HCT116 (cell line): Measurements from ENCODE around the gene RAB36. TPM values are rescaled to one million over a fixed set of nuclear protein-coding genes. Genes with fewer than 3 reads are reported as not detected.

Experiments
- ATAC-seq: fragments of 200-7000 bp; cut with Tn5 transposase; 2 replicates; pipeline ENCODE4 v1.9.1; 2020; ENCODE audit warnings: mild to moderate bottlenecking, moderate library complexity
- BruUV-seq: library from RNA; stranded (reverse); fragments of 400-500 nt; replicated peaks from 2 replicates; lab custom pipeline; 2021; lab: Mats Ljungman, UMichigan
- CTCF ChIA-PET: fragments of 300-600 bp; sonication (Branson Sonifier 250); formaldehyde crosslinking; loops from one replicate; lab custom pipeline; 2021; ENCODE audit warnings: antibody characterized with exemption; lab: Charles Lee
- POLR2A ChIA-PET: fragments of 300-600, 350-600 bp; sonication (Branson Sonifier 250); formaldehyde crosslinking; loops from one replicate; lab custom pipeline; 2021; ENCODE audit warnings: antibody characterized with exemption; lab: Charles Lee
- RAD21 ChIA-PET, 2 experiments: fragments of 300-600 bp; sonication (Branson Sonifier 250); formaldehyde crosslinking; loops; one replicate each; lab custom pipeline; 2023; ENCODE audit warnings: low total read pairs in 2 of 2; ENCODE audit not compliant: uncharacterized antibody in 2 of 2, unreplicated experiment in 2 of 2, low non-redundant PET in 1 of 2; lab: Charles Lee
- DNase-seq: peaks from one replicate; pipeline ENCODE4 v3.0.0-alpha.2; 2010; ENCODE audit warnings: low read depth, low spot score
- H2AFZ ChIP-seq: fragments of 200-600 bp; shearing (Covaris generic), sonication (generic); 2 replicates; pipeline ENCODE4 v1.6.1; 2017; ENCODE audit warnings: low read depth, mixed run types, mixed read lengths, antibody characterized with exemption, low read length; ENCODE audit not compliant: poor library complexity, severe bottlenecking
- H3K27ac ChIP-seq: 2 replicates; pipeline ENCODE4 v1.5.1; 2012; ENCODE audit warnings: low read depth, low read length
- H3K27me3 ChIP-seq: fragments of 200-600 bp; sonication (generic); 2 replicates; pipeline ENCODE4 v1.6.1; 2016; ENCODE audit warnings: mixed run types, low read length, mixed read lengths; ENCODE audit not compliant: insufficient read depth
- H3K36me3 ChIP-seq, 2 experiments: fragments of 200-500 bp in 1 of 2; fragments of 200-600 bp in 1 of 2; sonication (Bioruptor generic) in 1 of 2; sonication (generic) in 1 of 2; 2 replicates each; pipeline versions ENCODE4 v1.5.1 to v1.6.1; 2014 to 2016; ENCODE audit warnings: low read length in 2 of 2, inconsistent platforms in 1 of 2, mixed read lengths in 1 of 2, mixed run types in 1 of 2; ENCODE audit not compliant: insufficient read depth in 2 of 2, control insufficient read depth in 1 of 2
- H3K4me1 ChIP-seq, 2 experiments: fragments of 200-600 bp in 1 of 2; sonication (generic) in 1 of 2; 2 replicates each; pipeline versions ENCODE4 v1.5.1 to v1.6.1; 2012 to 2017; ENCODE audit warnings: low read length in 2 of 2, inconsistent platforms in 1 of 2, mild to moderate bottlenecking in 1 of 2, mixed read lengths in 1 of 2, mixed run types in 1 of 2, moderate library complexity in 1 of 2; ENCODE audit not compliant: insufficient read depth in 2 of 2, control insufficient read depth in 1 of 2
- H3K4me2 ChIP-seq: fragments of 200-600 bp; sonication (generic); 2 replicates; pipeline ENCODE4 v1.6.1; 2017; ENCODE audit warnings: mixed run types, low read length, mixed read lengths
- H3K4me3 ChIP-seq, 2 experiments: fragments of 200-600 bp in 1 of 2; sonication (generic) in 1 of 2; replicated peaks in 1 of 2; 2 replicates each; pipeline ENCODE4 v1.5.1; 2011 to 2016; ENCODE audit warnings: low read length in 2 of 2, control low read depth in 1 of 2, low read depth in 1 of 2, mild to moderate bottlenecking in 1 of 2, mixed read lengths in 1 of 2, mixed run types in 1 of 2
- H3K79me2 ChIP-seq: fragments of 200-600 bp; sonication (generic); 2 replicates; pipeline ENCODE4 v1.6.1; 2017; ENCODE audit warnings: mild to moderate bottlenecking, mixed run types, low read length, moderate library complexity, mixed read lengths; ENCODE audit not compliant: insufficient read depth
- H3K9ac ChIP-seq: fragments of 200-600 bp; sonication (generic); 2 replicates; pipeline ENCODE4 v1.6.1; 2016; ENCODE audit warnings: low read length, mixed read lengths
- H3K9me2 ChIP-seq: fragments of 200-600 bp; sonication (generic), shearing (Covaris generic); 2 replicates; pipeline ENCODE4 v1.6.1; 2017; ENCODE audit warnings: mixed run types, mild to moderate bottlenecking, moderate library complexity; ENCODE audit not compliant: insufficient read depth
- H3K9me3 ChIP-seq, 2 experiments: fragments of 200-500 bp in 1 of 2; fragments of 200-600 bp in 1 of 2; sonication (Bioruptor generic) in 1 of 2; sonication (generic) in 1 of 2; 2 replicates each; pipeline ENCODE4 v1.6.1; 2014 to 2017; ENCODE audit warnings: low read length in 2 of 2, mixed read lengths in 2 of 2, inconsistent platforms in 1 of 2, low read depth in 1 of 2, mild to moderate bottlenecking in 1 of 2, mixed run types in 1 of 2, moderate library complexity in 1 of 2; ENCODE audit not compliant: control insufficient read depth in 1 of 2, insufficient read depth in 1 of 2
- H4K20me1 ChIP-seq: fragments of 200-600 bp; sonication (generic), shearing (Covaris generic); 2 replicates; pipeline ENCODE4 v1.6.1; 2017; ENCODE audit warnings: mixed run types, mild to moderate bottlenecking, moderate library complexity; ENCODE audit not compliant: insufficient read depth
- CBX3 ChIP-seq: IDR thresholded peaks from 2 replicates; pipeline ENCODE4 v1.6.1; 2012; ENCODE audit warnings: low read depth
- CEBPB ChIP-seq: IDR thresholded peaks from 2 replicates; pipeline ENCODE4 v1.6.1; 2012; ENCODE audit warnings: low read depth
- ELF1 ChIP-seq: IDR thresholded peaks from 2 replicates; pipeline ENCODE4 v1.6.1; 2012; ENCODE audit warnings: low read depth, borderline replicate concordance
- FOSL1 ChIP-seq: IDR thresholded peaks from 2 replicates; pipeline ENCODE4 v1.6.1; 2012; ENCODE audit warnings: low read depth
- JUND ChIP-seq: IDR thresholded peaks from 2 replicates; pipeline ENCODE4 v1.6.1; 2012
- POLR2A ChIP-seq: IDR thresholded peaks from 2 replicates; pipeline ENCODE4 v1.7.0; 2011; ENCODE audit warnings: borderline replicate concordance; ENCODE audit not compliant: insufficient read depth, insufficient read length; ENCODE audit errors: extremely low read depth
- RAD21 ChIP-seq: IDR thresholded peaks from 2 replicates; pipeline ENCODE4 v1.6.1; 2012; ENCODE audit warnings: low read depth, mild to moderate bottlenecking
- SIN3A ChIP-seq: IDR thresholded peaks from 2 replicates; pipeline ENCODE4 v1.6.1; 2012; ENCODE audit warnings: low read depth
- TCF7L2 ChIP-seq: IDR thresholded peaks from 2 replicates; pipeline ENCODE4 v1.7.0; 2011; ENCODE audit warnings: borderline replicate concordance, inconsistent platforms; ENCODE audit not compliant: insufficient read depth, insufficient read length; ENCODE audit errors: extremely low read depth
- YY1 ChIP-seq: IDR thresholded peaks from 2 replicates; pipeline ENCODE4 v1.6.1; 2011; ENCODE audit warnings: low read length, low read depth, moderate library complexity, mild to moderate bottlenecking; ENCODE audit not compliant: insufficient replicate concordance; ENCODE audit errors: extremely low read depth
- ZNF274 ChIP-seq: fragments of 200-500 bp; sonication (Bioruptor generic); IDR thresholded peaks from 2 replicates; pipeline ENCODE4 v1.6.1; 2014; ENCODE audit warnings: mild to moderate bottlenecking, low read depth, low read length, inconsistent platforms
- intact Hi-C: fragments of 100-400 bp; cut with micrococcal nuclease; formaldehyde crosslinking; loops from 2 replicates; pipeline ENCODE4 v1.10.0; 2022
- total RNA-seq: library from RNA; stranded (reverse); gene quantifications from one replicate; pipeline ENCODE4 v1.2.1, GENCODE V29; 2021; ENCODE audit not compliant: unreplicated experiment
- TF ChIP-seq, protein P1 (sequence below), 3 experiments: fragments of 200-600 bp in 1 of 3; sonication (generic) in 1 of 3; IDR thresholded peaks in 2 of 3; conservative IDR thresholded peaks in 1 of 3; 2 replicates each; pipeline ENCODE4 v1.5.1; 2012 to 2017; ENCODE audit warnings: low read depth in 2 of 3, low read length in 2 of 3, antibody characterized with exemption in 1 of 3, borderline replicate concordance in 1 of 3, control low read depth in 1 of 3, mild to moderate bottlenecking in 1 of 3, mixed read lengths in 1 of 3, mixed run types in 1 of 3, moderate library complexity in 1 of 3; ENCODE audit not compliant: insufficient read depth in 1 of 3
- TF ChIP-seq, protein P2 (sequence below): IDR thresholded peaks from 2 replicates; pipeline ENCODE4 v1.6.1; 2012
- TF ChIP-seq, protein P3 (sequence below): IDR thresholded peaks from 2 replicates; pipeline ENCODE4 v1.6.1; 2012; ENCODE audit warnings: low read depth
- TF ChIP-seq, protein P4 (sequence below): IDR thresholded peaks from 2 replicates; pipeline ENCODE4 v1.6.1; 2011; ENCODE audit warnings: mild to moderate bottlenecking, low read length, moderate library complexity; ENCODE audit not compliant: insufficient replicate concordance; ENCODE audit errors: extremely low read depth

Gene RAB36
- total RNA-seq, 1 experiment from 2014 or later: 6.1 TPM

DNA sequence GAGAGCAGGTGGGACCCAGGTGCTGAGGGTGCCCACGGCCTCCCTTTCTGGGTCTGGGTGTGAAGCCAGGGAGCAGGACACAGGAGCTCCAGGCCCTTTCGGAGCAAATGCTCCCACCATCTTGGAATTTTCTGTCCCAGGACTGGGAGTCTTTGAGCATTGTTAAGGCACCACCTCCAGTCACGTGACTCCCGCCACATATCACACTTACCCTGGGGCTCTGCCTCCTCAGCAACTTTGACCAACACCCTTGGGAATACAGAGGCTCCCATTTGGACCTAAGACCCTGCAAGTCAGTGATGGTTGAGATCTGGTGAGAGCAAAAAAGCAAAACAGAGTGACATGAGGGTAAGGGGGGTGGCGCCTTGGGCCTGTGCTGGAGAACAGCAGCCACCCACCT, 39.4 kb upstream of the RAB36 start:
- Histone ChIP-seq H4K20me1 (no peaks in the 10 kb centered on the region), H3K4me2 (no peak overlapping the region), H3K36me3 (no peaks in the 10 kb centered on the region), H3K4me3 (no peak overlapping the region), H3K9me2 (no peaks in the 10 kb centered on the region), H3K27ac (no peak overlapping the region), H3K9me3 (no peaks in the 10 kb centered on the region), H3K4me1 (peaks cover 0 to 3% of the 10 kb centered on the region in 2 experiments; a peak in 1 of 4 replicates), H3K79me2 (no peaks in the 10 kb centered on the region), H3K27me3 (no peaks in the 10 kb centered on the region), H3K9ac (no peak overlapping the region), H2AFZ (no peak overlapping the region)
- BruUV-seq: no TSS peak
- RAD21 ChIA-PET: no interaction called here
- CTCF ChIA-PET: no interaction called here
- intact Hi-C loops: no loop called here
- ATAC-seq: no peak
- DNase-seq: no peak
- POLR2A ChIA-PET: no interaction called here
- TF ChIP-seq, protein P1, sequence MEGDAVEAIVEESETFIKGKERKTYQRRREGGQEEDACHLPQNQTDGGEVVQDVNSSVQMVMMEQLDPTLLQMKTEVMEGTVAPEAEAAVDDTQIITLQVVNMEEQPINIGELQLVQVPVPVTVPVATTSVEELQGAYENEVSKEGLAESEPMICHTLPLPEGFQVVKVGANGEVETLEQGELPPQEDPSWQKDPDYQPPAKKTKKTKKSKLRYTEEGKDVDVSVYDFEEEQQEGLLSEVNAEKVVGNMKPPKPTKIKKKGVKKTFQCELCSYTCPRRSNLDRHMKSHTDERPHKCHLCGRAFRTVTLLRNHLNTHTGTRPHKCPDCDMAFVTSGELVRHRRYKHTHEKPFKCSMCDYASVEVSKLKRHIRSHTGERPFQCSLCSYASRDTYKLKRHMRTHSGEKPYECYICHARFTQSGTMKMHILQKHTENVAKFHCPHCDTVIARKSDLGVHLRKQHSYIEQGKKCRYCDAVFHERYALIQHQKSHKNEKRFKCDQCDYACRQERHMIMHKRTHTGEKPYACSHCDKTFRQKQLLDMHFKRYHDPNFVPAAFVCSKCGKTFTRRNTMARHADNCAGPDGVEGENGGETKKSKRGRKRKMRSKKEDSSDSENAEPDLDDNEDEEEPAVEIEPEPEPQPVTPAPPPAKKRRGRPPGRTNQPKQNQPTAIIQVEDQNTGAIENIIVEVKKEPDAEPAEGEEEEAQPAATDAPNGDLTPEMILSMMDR (IDR thresholded peaks at IDR 0.05 in 2 of 3, conservative IDR thresholded peaks at IDR 0.05 in 1 of 3; ENCODE audit: borderline replicate concordance in 1 of 3, insufficient read depth in 1 of 3, low read depth in 2 of 3, low read length in 2 of 3): no peak
- TF ChIP-seq ELF1 (no peak), TCF7L2 (no peak), RAD21 (no peak), CBX3 (no peak), ZNF274 (no peak), YY1 (no peak), CEBPB (no peak), SIN3A (no peak), JUND (no peak), FOSL1 (no peak), POLR2A (no peak)
- TF ChIP-seq, protein P2, sequence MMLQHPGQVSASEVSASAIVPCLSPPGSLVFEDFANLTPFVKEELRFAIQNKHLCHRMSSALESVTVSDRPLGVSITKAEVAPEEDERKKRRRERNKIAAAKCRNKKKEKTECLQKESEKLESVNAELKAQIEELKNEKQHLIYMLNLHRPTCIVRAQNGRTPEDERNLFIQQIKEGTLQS: no peak
- TF ChIP-seq, protein P3, sequence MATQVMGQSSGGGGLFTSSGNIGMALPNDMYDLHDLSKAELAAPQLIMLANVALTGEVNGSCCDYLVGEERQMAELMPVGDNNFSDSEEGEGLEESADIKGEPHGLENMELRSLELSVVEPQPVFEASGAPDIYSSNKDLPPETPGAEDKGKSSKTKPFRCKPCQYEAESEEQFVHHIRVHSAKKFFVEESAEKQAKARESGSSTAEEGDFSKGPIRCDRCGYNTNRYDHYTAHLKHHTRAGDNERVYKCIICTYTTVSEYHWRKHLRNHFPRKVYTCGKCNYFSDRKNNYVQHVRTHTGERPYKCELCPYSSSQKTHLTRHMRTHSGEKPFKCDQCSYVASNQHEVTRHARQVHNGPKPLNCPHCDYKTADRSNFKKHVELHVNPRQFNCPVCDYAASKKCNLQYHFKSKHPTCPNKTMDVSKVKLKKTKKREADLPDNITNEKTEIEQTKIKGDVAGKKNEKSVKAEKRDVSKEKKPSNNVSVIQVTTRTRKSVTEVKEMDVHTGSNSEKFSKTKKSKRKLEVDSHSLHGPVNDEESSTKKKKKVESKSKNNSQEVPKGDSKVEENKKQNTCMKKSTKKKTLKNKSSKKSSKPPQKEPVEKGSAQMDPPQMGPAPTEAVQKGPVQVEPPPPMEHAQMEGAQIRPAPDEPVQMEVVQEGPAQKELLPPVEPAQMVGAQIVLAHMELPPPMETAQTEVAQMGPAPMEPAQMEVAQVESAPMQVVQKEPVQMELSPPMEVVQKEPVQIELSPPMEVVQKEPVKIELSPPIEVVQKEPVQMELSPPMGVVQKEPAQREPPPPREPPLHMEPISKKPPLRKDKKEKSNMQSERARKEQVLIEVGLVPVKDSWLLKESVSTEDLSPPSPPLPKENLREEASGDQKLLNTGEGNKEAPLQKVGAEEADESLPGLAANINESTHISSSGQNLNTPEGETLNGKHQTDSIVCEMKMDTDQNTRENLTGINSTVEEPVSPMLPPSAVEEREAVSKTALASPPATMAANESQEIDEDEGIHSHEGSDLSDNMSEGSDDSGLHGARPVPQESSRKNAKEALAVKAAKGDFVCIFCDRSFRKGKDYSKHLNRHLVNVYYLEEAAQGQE: no peak
- TF ChIP-seq, protein P4, sequence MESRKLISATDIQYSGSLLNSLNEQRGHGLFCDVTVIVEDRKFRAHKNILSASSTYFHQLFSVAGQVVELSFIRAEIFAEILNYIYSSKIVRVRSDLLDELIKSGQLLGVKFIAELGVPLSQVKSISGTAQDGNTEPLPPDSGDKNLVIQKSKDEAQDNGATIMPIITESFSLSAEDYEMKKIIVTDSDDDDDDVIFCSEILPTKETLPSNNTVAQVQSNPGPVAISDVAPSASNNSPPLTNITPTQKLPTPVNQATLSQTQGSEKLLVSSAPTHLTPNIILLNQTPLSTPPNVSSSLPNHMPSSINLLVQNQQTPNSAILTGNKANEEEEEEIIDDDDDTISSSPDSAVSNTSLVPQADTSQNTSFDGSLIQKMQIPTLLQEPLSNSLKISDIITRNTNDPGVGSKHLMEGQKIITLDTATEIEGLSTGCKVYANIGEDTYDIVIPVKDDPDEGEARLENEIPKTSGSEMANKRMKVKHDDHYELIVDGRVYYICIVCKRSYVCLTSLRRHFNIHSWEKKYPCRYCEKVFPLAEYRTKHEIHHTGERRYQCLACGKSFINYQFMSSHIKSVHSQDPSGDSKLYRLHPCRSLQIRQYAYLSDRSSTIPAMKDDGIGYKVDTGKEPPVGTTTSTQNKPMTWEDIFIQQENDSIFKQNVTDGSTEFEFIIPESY: no peak
